GM20431 (cell line): Measurements from ENCODE around the gene CCSER1.
"Not testable (repeated sequence)": the region's sequence is repeated elsewhere in the genome, so short reads cannot be mapped to it uniquely, and the experiment has no call there.

ENCODE experiments used
- in situ Hi-C: fragments of 300-500 bp; cut with MseI, MboI; formaldehyde crosslinking; loops from one replicate; pipeline ENCODE4 v1.15.0; 2020; ENCODE audit warnings: low sequenced_read_pairs; ENCODE audit not compliant: unreplicated experiment

The CCSER1 gene

GRCh38 chr4:91362125-91362524, 1234.9 kb downstream of the CCSER1 start:
- in situ Hi-C loops = no loop called here

- in situ Hi-C loops = no loop called here
These were observed 1239.4 kb downstream of the CCSER1 start for GRCh38 chr4:91366554-91366953.

DNA sequence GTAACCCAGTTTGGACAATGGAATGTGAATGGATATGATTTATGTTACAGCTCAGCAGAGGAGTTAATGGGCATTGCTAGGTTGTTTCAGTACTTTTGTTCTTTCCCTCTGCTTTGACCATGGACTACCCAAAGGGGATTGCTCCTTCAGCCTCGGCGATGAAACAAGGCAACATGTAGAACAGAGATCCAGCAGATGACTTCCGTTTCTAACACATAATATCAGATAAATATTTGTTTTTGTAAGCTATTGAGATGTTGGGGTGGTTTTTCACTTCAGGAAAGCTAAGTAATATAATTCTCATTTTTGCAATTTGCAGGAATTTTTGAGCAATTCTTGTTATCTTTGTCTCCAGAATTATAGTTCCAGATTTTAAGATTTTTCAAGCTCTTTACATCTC, 1241.9 kb downstream of the CCSER1 start:
- in situ Hi-C loops = no loop called here

DNA sequence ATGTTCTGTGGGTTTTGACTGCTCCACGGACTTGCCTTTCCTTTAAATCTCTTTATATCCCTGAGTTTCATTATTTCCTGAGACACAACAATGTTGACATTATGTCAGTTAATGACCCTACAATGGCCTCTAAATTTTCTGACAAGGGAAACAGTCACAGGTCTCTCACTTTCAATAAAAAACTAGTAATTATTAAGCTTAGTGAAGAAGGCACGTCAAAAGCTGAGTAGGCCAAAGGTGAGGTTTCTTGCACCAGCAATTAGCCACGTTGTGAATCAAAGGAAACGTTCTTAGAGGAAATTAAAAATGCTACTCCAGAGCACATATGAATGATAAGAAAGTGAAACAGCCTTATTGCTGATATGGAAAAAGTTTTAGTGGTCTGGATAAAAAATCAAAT, 1246.4 kb downstream of the CCSER1 start:
- in situ Hi-C loops = no loop called here

DNA sequence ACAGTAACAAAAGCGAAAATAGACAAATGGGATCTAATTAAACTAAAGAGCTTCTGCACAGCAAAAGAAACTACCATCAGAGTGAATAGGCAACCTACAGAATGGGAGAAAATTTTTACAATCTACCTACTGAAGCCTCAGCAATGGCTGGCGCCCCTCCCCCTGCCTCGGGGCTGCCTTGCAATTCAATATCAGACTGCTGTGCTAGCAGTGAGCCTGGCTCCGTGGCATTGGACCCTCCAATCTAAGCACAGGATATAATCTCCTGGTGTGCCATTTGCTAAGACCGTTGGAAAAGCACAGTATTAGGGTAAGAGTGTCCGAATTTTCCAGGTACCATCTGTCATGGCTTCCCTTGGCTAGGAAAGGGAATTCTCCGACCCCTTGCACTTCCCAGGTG, 1278.2 kb downstream of the CCSER1 start:
- in situ Hi-C loops = not testable (repeated sequence)

DNA sequence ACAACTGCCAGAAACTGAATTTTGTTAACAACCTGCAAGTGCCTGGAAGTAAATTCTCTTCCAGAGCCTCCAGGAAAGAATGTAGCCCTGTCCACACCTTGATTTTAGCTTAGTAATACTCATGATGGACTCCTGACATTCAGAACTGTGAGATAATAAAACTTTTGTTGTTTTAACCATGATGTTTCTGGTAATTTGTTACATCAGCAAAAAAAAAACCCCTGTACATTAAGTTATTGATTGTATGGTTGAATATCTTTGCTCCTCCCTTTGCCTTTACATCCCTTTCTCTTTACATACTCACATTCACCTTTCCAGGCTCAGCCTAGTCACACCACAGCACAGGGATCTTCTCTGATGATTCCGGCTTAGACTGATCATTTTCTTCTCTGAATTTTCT, 1294.8 kb downstream of the CCSER1 start:
- in situ Hi-C loops = no loop called here

- in situ Hi-C loops = no loop called here
These were observed 1299.5 kb downstream of the CCSER1 start for GRCh38 chr4:91426725-91427124.

DNA sequence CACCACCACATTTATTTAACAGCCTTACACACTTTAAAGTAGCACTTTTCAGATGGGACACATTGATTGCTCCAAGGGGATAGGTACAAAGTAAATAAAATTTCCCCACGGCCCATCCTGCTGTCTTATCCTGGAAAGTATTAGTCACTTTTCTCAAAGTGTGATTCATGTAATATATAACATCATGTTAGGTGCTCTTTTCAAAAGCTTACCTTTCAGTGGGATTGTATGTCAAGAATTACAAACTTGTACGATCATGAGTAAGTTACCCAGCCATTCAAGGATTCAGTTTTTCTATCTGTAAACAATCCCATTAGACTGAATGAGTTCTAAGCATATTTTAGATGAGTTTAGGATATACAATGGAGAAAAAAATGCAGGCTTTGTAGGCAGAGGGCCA, 1300.0 kb downstream of the CCSER1 start:
- in situ Hi-C loops = no loop called here

DNA sequence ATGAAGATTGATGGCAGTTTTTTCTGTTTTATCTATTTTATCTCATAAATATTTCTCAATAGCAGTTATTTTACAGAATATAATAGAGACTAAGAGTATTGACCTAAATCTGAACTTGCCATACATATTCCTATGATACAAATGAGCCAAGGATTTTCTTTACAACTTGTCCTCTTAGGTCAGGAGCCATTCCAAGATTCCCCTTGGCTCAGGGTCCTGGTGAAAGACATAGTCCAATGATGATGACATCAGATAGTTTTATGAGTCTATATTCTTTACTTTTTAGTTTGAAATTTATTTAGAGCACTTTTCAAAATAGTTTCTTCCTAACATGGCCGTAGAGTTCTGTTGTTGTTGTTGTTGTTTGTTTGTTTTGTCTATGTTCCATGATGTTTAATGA, 1307.4 kb downstream of the CCSER1 start:
- in situ Hi-C loops = no loop called here

GRCh38 chr4:91436556-91436955, 1309.4 kb downstream of the CCSER1 start:
- in situ Hi-C loops = no loop called here

DNA sequence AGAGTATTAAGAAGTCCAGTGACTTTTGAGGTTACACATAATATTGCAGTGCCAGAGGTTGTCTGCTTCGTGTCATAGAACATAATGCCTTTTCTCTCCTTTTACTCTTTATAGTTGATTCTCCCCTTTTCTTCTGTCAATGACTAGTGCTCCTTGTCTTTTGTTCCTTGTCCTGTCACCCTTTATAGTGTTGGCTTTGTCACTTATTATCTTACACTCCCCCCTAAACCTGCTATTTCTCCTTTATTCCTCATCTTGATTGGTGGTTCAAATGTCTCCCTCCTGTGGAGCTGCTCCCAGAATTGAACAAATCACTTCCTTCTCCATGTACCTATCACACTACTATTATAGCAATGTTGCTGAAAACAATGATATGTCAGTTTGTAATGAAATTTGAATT, 1320.0 kb downstream of the CCSER1 start:
- in situ Hi-C loops = no loop called here

DNA sequence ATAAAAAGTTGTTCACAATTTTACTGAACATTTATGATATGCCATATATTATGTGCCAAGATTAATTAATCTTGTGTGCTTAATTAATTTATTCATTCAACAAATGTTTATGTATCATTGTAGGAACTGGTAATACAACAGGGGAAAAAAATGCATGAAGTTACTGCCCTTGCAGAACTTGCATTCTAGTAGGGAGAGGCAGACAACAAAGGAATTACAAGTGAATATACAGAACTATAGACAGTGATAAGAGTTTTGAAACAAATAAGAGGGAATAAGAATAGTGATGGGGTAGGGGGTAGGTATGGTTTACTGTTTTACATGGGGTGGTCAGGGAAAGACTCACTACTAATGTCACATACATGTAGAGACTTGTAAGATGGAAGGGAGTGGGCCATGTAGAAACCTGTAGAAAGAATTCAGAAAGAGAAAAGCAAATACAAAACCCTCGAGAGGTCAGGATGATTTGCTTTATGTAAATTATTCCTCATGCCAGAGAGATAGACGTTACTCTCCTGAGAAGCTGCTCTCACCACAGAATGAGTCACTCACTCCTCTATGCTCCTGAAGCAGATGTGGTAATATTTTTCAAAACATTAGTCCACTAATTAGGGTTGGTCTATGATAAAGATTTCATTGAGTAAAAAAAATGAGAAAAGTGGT, 1321.6 kb downstream of the CCSER1 start:
- in situ Hi-C loops = no loop called here

GRCh38 chr4:91454111-91454510, 1326.9 kb downstream of the CCSER1 start:
- in situ Hi-C loops = no loop called here

DNA sequence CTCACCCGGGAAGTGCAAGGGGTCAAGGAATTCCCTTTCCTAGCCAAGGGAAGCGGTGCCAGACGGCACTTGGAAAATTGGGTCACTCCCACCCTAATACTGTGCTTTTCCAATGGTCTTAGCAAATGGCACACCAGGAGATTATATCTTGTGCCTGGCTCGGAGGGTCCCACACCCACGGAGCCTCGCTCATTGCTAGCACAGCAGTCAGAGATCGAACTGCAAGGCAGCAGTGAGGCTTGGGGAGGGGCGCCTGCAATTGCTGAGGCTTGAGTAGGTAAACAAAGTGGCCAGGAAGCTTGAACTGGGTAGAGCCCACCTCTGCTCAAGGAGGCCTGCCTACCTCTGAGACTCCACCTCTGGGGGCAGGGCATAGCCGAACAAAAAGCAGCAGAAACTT, 1335.4 kb downstream of the CCSER1 start:
- in situ Hi-C loops = not testable (repeated sequence)

- in situ Hi-C loops = no loop called here
These were observed 1343.5 kb downstream of the CCSER1 start for GRCh38 chr4:91470671-91471070.

DNA sequence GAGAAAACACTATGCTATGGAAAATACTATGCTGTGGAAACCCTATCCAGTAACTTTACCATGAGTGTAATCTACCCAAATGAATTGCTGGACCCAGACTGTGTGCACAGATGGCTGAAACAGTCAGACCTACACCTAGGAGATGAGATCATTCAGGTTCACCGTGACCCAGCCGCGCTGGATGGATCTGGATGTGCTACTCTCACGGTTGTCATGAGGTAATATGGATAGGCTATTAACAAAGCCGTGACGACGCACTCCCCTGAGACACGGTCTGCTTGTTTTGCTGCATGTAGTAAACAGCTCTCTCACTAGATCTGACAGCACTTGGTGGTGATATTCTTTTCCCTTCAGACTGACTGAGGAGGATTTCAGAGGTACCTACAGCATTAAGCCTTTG, 1344.1 kb downstream of the CCSER1 start:
- in situ Hi-C loops = no loop called here

- in situ Hi-C loops = no loop called here
These were observed 1344.9 kb downstream of the CCSER1 start for GRCh38 chr4:91472046-91472445.

- in situ Hi-C loops = no loop called here
These were observed 1358.2 kb downstream of the CCSER1 start for GRCh38 chr4:91485415-91485814.

GRCh38 chr4:91488946-91489345, 1361.8 kb downstream of the CCSER1 start:
- in situ Hi-C loops = no loop called here

GRCh38 chr4:91497892-91498291, 1370.7 kb downstream of the CCSER1 start:
- in situ Hi-C loops = no loop called here

DNA sequence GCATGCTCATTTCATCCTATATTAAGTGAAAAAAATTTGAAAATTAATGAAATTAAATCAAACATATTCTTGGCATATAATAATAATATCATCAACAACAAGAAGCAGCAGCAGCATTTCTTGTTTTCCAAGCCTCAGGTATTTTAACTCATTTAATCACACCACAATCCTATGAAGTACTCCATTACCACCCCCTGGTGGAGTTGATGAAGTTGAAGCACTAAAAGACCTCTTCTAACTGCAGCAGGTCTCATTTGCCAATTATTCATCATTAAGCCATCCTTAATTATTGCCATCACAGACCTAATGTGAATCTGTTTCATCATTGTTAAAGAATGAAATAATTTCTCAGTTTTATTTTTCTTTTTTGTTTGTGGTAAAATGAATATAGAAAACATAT, 1375.2 kb downstream of the CCSER1 start:
- in situ Hi-C loops = loop anchor here (25.0 kb wide), 1 partner anchor 390 kb away; no protein-coding TSS in a partner anchor

- in situ Hi-C loops = loop anchor here (25.0 kb wide), 1 partner anchor 401 kb away; no protein-coding TSS in a partner anchor
These were observed 1386.1 kb downstream of the CCSER1 start for GRCh38 chr4:91513326-91513725.
